Hepatocyte (in vitro differentiated cells): Measurements from ENCODE around the gene CCDC88C.

Source experiments
- EZH2 ChIP-seq: fragments of 200-600 bp; sonication (generic); IDR thresholded peaks from 2 replicates; pipeline ENCODE4 v1.6.1; 2016; ENCODE audit warnings: antibody characterized with exemption, mild to moderate bottlenecking, borderline replicate concordance
- TF ChIP-seq, protein P1 (sequence below): fragments of 200-600 bp; sonication (generic); IDR thresholded peaks from 2 replicates; pipeline ENCODE4 v1.5.1; 2016; ENCODE audit warnings: antibody characterized with exemption, mild to moderate bottlenecking; ENCODE audit not compliant: poor library complexity

DNA sequence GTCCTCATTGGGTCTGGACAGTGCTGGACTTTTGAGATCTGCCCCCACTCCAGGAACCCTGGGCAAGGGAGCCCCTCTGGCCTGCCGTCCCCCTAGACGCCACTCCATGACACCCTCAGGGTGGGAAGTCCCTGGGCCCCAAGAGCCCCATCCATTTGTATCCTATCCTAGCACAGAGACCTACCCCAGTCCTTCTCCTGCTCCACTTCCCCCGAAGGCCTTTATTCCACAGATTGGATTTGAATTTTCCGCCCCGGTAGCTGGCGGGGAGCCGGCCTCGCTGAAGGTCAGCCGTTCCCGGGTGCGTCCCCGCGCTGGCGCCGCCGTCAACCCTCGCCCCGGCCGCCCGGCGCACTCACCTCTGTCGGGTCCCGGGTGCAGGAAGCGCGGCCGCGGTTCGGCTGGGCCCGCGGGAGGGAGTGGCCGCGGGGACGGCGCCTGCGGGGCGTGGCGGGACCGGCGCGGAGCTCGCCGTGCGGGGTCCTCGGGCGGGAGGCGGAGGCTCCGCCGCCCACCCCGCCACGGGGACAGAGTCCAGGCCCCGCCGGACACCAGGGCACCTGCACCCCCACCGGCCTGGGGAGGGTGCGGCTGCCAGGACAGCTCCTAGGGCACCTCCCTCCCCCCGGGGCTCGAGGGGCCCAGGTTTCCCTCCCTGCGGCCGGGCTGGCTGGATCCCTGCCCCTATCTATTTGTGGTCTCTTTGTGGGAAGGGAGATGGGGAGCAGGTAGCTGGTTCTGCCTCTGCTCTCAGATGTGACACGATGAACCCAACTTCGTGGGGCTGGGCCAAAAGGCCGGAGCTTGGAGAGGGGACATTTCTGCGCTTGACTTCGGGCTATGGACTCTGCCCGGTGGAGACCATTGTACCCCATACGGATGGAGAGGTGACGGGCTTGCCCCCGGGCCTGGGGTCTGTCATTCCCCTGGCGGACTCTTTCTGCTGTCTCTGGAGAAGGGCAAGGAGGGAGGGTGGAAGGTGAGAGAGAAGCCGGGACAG, 153.2 kb downstream of the CCDC88C start:
- no peak for TF ChIP-seq EZH2
- TF ChIP-seq, protein P1, sequence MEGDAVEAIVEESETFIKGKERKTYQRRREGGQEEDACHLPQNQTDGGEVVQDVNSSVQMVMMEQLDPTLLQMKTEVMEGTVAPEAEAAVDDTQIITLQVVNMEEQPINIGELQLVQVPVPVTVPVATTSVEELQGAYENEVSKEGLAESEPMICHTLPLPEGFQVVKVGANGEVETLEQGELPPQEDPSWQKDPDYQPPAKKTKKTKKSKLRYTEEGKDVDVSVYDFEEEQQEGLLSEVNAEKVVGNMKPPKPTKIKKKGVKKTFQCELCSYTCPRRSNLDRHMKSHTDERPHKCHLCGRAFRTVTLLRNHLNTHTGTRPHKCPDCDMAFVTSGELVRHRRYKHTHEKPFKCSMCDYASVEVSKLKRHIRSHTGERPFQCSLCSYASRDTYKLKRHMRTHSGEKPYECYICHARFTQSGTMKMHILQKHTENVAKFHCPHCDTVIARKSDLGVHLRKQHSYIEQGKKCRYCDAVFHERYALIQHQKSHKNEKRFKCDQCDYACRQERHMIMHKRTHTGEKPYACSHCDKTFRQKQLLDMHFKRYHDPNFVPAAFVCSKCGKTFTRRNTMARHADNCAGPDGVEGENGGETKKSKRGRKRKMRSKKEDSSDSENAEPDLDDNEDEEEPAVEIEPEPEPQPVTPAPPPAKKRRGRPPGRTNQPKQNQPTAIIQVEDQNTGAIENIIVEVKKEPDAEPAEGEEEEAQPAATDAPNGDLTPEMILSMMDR, result no peak
